ENCODE measurements around the gene PDIA4. TPM values are rescaled to one million over a fixed set of nuclear protein-coding genes. Genes with fewer than 3 reads are reported as not detected.

The PDIA4 gene, protein sequence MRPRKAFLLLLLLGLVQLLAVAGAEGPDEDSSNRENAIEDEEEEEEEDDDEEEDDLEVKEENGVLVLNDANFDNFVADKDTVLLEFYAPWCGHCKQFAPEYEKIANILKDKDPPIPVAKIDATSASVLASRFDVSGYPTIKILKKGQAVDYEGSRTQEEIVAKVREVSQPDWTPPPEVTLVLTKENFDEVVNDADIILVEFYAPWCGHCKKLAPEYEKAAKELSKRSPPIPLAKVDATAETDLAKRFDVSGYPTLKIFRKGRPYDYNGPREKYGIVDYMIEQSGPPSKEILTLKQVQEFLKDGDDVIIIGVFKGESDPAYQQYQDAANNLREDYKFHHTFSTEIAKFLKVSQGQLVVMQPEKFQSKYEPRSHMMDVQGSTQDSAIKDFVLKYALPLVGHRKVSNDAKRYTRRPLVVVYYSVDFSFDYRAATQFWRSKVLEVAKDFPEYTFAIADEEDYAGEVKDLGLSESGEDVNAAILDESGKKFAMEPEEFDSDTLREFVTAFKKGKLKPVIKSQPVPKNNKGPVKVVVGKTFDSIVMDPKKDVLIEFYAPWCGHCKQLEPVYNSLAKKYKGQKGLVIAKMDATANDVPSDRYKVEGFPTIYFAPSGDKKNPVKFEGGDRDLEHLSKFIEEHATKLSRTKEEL
- total RNA-seq (100 to 1,000 TPM in 3 of 7 donors, 10 to 100 TPM in 4; 81.1 to 160 (median 90.0) TPM), polyA plus RNA-seq (10 to 100 TPM; 21.6 to 33.2 (median 33.2) TPM)
- long read RNA-seq, donor 1, transcript PDIA4-201 (10 exons, 2,903 nt), result major isoform, 31 of 103 reads
- long read RNA-seq, donor 1, partial matches to known transcripts, result 70 of 103 reads
- long read RNA-seq, donor 1, other reads (novel, unspliced or antisense), result 0 of 103 reads
- long read RNA-seq, donor 2, transcript PDIA4-201 (10 exons, 2,903 nt), result major isoform, 18 of 64 reads
- long read RNA-seq, donor 2, partial matches to known transcripts, result 44 of 64 reads
- long read RNA-seq, donor 2, other reads (novel, unspliced or antisense), result 0 of 64 reads

- peak; percentile 100 for DNase-seq
- H3K27me3 ChIP-seq (replicated peaks in 1 of 7), result no peaks in the 10 kb centered on the region
- intact Hi-C loops (cut with DNase I; ENCODE audit: low total_unique reads), result no loop called here
- peak within 1 kb of the TSS; percentile 80 to 94 (median 88) for H3K4me3 ChIP-seq
- H3K4me1 ChIP-seq, result peaks cover 12 to 57% (median 37%) of the 10 kb centered on the region in 6 donors
- no peaks in the 10 kb centered on the region for H3K9me3 ChIP-seq
- 0 to 1% (median 0%) methylated on average over 31 to 87 of the region's 87 CpGs for WGBS, 5 donors
- H3K27ac ChIP-seq, result peak within 1 kb of the TSS; percentile 82 to 94 (median 92)
- TF ChIP-seq POLR2AphosphoS5 (IDR thresholded peaks at IDR 0.05), result peak; percentile 92 to 96 (median 96)
- TF ChIP-seq, protein P1, sequence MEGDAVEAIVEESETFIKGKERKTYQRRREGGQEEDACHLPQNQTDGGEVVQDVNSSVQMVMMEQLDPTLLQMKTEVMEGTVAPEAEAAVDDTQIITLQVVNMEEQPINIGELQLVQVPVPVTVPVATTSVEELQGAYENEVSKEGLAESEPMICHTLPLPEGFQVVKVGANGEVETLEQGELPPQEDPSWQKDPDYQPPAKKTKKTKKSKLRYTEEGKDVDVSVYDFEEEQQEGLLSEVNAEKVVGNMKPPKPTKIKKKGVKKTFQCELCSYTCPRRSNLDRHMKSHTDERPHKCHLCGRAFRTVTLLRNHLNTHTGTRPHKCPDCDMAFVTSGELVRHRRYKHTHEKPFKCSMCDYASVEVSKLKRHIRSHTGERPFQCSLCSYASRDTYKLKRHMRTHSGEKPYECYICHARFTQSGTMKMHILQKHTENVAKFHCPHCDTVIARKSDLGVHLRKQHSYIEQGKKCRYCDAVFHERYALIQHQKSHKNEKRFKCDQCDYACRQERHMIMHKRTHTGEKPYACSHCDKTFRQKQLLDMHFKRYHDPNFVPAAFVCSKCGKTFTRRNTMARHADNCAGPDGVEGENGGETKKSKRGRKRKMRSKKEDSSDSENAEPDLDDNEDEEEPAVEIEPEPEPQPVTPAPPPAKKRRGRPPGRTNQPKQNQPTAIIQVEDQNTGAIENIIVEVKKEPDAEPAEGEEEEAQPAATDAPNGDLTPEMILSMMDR (IDR thresholded peaks at IDR 0.05 in 8 of 11, conservative IDR thresholded peaks at IDR 0.05 in 3 of 11), result peak in 9 of 11 experiments; percentile 14 to 65 (median 43)
- peak in 2 of 3 donors; percentile 47 to 92 for TF ChIP-seq POLR2A (IDR thresholded peaks at IDR 0.05)
- H3K36me3 ChIP-seq, result peaks cover 0 to 4% (median 0%) of the 10 kb centered on the region in 6 donors
Observed at GRCh38 chr7:149028346-149029109, at the start of gene PDIA4. Gene PDIA4, minus strand, starts transcription at chr7:149028505. Its CDS starts 97 bp downstream, at chr7:149028408.

DNA sequence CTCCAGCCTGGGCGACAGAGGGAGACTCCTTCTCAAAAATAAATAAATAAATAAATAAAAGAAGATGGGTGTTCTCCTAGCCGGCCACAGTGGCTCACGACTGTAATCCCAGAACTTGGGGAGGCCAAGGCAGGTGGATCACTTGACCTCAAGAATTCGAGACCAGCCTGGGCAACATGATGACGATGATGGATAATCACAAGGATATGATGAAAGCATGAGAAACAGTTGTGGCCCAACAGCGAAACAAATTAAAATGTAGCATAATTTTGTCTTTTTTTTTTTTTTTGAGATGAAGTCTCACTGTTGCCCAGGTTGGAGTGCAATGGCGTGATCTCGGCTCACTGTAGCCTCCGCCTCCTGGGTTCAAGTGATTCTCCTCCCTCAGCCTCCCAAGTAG lies 49.3 kb upstream of the PDIA4 start:
- Histone ChIP-seq H3K9me3 (no peaks in the 10 kb centered on the region), H3K36me3 (peaks cover 0 to 60% (median 10%) of the 10 kb centered on the region in 6 donors)
- intact Hi-C loops (cut with DNase I; ENCODE audit: low total_unique reads), result no loop called here

GRCh38 chr7:149075286-149075685 lies 47.0 kb upstream of the PDIA4 start:
- no peak for DNase-seq
- no peak overlapping the region for H3K4me3 ChIP-seq
- no peak overlapping the region for H3K27ac ChIP-seq
- H3K9me3 ChIP-seq, result no peaks in the 10 kb centered on the region
- no peaks in the 10 kb centered on the region for H3K27me3 ChIP-seq (replicated peaks in 1 of 7)
- H3K4me1 ChIP-seq, result peaks cover 0 to 15% (median 0%) of the 10 kb centered on the region in 6 donors
- 96 to 98% (median 97%) methylated on average over 2 of the region's 2 CpGs for WGBS, 5 donors
- TF ChIP-seq POLR2AphosphoS5 (IDR thresholded peaks at IDR 0.05), result no peak
- no peak for TF ChIP-seq POLR2A (IDR thresholded peaks at IDR 0.05)
- TF ChIP-seq, protein P1 (IDR thresholded peaks at IDR 0.05 in 8 of 11, conservative IDR thresholded peaks at IDR 0.05 in 3 of 11), result no peak
- intact Hi-C loops (cut with DNase I; ENCODE audit: low total_unique reads), result no loop called here
- peaks cover 0 to 81% (median 32%) of the 10 kb centered on the region in 6 donors for H3K36me3 ChIP-seq

More for the DNA sequence above, 49.3 kb upstream of the PDIA4 start:
- TF ChIP-seq POLR2AphosphoS5 (IDR thresholded peaks at IDR 0.05), result no peak
- TF ChIP-seq POLR2A (IDR thresholded peaks at IDR 0.05), result no peak
- TF ChIP-seq, protein P1 (IDR thresholded peaks at IDR 0.05 in 8 of 11, conservative IDR thresholded peaks at IDR 0.05 in 3 of 11), result no peak
- H3K4me1 ChIP-seq, result peaks cover 0 to 7% (median 0%) of the 10 kb centered on the region in 6 donors
- H3K4me3 ChIP-seq, result no peak overlapping the region
- DNase-seq, result peak; percentile 22
- no peak overlapping the region for H3K27ac ChIP-seq
- 84 to 91% (median 87%) methylated on average over 9 of the region's 9 CpGs for WGBS, 5 donors
- H3K27me3 ChIP-seq (replicated peaks in 1 of 7), result no peaks in the 10 kb centered on the region
